Brain microvascular endothelial cell (primary cell): ENCODE data around the gene PTEN.

Source experiments
- DNase-seq: peaks from one replicate; pipeline ENCODE4 v3.0.0-alpha.2; 2020
- H3K27ac ChIP-seq: fragments of 250-450 bp; sonication (Bioruptor Pico); 2 replicates; pipeline ENCODE4 v1.5.1; 2020; ENCODE audit warnings: mild to moderate bottlenecking, moderate library complexity
- H3K27me3 ChIP-seq: fragments of 250-450 bp; sonication (Bioruptor Pico); replicated peaks from 2 replicates; pipeline ENCODE4 v1.5.1; 2020; ENCODE audit warnings: mild to moderate bottlenecking
- H3K36me3 ChIP-seq: fragments of 250-450 bp; sonication (Bioruptor Pico); replicated peaks from 2 replicates; pipeline ENCODE4 v1.5.1; 2020; ENCODE audit warnings: mild to moderate bottlenecking
- H3K4me3 ChIP-seq: 2 replicates; pipeline ENCODE4 v1.5.1; 2011; ENCODE audit warnings: low read depth, mild to moderate bottlenecking, control low read depth, low read length, moderate library complexity
- in situ Hi-C: cut with HindIII; loops from 2 replicates; pipeline ENCODE4 v1.10.0; 2017; ENCODE audit warnings: low sequenced_read_pairs, low pct_ligation_motif_present
- TF ChIP-seq, protein P1 (sequence below): IDR thresholded peaks from 2 replicates; pipeline ENCODE4 v1.5.1; 2011; ENCODE audit warnings: low read depth, mild to moderate bottlenecking, moderate library complexity, low read length, control low read depth, inconsistent platforms; ENCODE audit errors: missing control alignments

The PTEN gene

DNA sequence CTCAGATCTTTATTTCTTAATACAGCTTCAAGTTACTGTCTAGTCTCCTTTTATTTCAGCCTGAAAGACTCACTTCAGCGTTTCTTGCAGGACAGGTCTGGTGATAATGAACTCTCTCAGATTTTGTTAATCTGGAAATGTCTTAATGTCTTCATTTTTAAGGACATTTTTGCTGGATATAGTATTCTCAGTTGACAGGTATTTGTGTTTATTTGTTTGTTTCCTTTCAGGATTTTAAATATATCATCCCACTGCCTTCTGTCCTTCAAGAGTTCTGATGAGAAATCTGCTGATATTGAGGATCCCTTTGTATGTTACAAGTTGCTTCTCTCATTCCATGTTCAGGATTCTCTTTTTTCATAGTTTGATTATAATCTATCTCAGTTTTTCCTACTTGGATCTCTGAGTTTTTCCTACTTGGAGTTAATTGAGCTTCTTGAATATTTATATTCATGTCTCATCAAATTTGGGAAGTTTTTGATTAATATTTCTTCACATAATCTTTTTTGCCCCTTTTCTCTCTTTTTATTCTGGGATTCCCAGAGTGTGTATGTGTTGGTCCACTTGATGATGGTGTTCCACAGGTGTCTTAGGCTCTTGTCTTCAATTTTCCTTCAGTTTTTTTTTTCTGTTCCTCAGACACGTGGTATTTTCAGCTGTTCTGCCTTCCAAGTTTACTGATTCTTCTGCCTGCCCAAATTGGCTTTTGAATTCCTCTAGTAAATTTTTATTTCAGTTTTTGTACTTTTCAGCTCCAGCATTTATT lies 49.9 kb downstream of the PTEN start:
- no peak for DNase-seq
- no peak overlapping the region for H3K27ac ChIP-seq
- H3K36me3 ChIP-seq: no peaks in the 10 kb centered on the region
- no peaks in the 10 kb centered on the region for H3K27me3 ChIP-seq
- TF ChIP-seq, protein P1, sequence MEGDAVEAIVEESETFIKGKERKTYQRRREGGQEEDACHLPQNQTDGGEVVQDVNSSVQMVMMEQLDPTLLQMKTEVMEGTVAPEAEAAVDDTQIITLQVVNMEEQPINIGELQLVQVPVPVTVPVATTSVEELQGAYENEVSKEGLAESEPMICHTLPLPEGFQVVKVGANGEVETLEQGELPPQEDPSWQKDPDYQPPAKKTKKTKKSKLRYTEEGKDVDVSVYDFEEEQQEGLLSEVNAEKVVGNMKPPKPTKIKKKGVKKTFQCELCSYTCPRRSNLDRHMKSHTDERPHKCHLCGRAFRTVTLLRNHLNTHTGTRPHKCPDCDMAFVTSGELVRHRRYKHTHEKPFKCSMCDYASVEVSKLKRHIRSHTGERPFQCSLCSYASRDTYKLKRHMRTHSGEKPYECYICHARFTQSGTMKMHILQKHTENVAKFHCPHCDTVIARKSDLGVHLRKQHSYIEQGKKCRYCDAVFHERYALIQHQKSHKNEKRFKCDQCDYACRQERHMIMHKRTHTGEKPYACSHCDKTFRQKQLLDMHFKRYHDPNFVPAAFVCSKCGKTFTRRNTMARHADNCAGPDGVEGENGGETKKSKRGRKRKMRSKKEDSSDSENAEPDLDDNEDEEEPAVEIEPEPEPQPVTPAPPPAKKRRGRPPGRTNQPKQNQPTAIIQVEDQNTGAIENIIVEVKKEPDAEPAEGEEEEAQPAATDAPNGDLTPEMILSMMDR: no peak
- in situ Hi-C loops: no loop called here
- H3K4me3 ChIP-seq: no peak overlapping the region

DNA sequence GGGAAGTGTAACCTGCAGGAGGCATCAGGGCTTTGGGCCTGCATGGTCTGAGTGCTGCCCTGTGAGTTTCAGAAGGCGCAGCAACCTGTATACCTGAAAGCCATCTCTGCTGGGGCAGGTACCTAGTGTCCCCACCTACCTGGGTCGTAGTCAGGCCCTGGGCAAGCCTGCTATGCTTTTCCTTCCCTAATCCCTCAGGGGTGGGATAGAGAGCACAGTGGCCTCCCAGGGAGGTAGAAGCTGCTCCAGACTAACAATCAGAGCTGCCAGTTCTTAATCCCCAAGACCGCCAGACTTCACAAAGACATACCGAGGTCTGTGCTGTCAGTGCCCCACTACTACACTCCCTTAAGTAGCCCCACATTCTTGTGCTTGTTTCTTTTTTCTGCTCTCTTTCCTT lies 52.0 kb downstream of the PTEN start:
- Histone ChIP-seq H3K27ac (no peak overlapping the region), H3K27me3 (no peaks in the 10 kb centered on the region), H3K36me3 (no peaks in the 10 kb centered on the region), H3K4me3 (no peak overlapping the region)
- in situ Hi-C loops: no loop called here
- TF ChIP-seq, protein P1: no peak
- no peak for DNase-seq

DNA sequence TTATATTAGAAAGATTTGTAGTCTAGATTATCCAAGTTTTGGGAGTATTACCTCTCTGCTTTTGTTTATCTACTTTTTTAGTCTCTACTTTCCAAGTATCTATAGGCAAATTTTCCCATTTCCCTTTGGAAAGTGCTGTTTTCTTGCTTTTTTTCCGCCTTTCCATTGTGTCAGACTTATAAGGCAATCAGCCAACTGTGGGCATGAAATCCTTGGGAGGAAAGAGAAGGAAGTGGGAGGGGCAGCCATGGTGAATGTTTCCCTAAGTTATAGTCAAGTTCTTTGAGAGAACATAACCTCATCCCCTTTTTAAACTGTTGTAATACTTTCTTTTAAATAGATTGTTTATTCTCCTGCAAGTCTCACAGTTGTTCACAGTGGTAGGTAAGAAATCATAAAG lies 52.6 kb downstream of the PTEN start:
- no peak for DNase-seq
- in situ Hi-C loops: no loop called here
- H3K27ac ChIP-seq: no peak overlapping the region

GRCh38 chr10:87916515-87916914 lies 53.1 kb downstream of the PTEN start:
- H3K27ac ChIP-seq: no peak overlapping the region
- in situ Hi-C loops: no loop called here
- no peak overlapping the region for H3K4me3 ChIP-seq
- no peaks in the 10 kb centered on the region for H3K36me3 ChIP-seq
- TF ChIP-seq, protein P1: no peak
- DNase-seq: no peak
- H3K27me3 ChIP-seq: no peaks in the 10 kb centered on the region

More for the DNA sequence above, 52.6 kb downstream of the PTEN start:
- Histone ChIP-seq H3K27me3 (no peaks in the 10 kb centered on the region), H3K36me3 (no peaks in the 10 kb centered on the region), H3K4me3 (no peak overlapping the region)
- TF ChIP-seq, protein P1: no peak

DNA sequence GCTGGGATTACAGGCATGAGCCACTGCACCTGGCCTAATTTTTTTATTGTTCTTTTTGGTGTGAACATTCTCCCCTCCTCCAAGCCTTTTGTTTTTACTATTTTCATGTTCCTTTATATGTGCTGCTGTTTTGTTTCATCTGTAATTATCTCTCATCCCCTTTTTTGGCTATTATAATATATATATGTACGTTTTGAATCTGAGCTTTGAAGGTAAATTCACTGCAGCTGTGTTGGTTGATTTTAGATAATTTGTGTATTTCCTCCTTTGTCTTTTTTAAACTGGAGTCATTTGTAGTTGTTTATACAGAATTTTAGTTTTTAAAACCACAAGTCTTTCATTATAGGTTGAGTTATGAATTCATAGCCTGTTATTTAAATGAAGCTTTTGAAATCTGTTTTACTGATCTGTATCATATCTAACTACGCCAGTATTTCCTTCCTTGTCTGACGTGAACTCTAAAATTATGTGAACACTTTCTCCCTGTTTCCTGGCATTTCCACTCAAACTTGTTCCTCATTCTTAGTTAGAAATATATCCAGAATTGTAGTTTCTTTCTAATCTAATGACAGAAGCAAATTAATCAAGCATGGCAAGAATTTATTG lies 54.9 kb downstream of the PTEN start:
- in situ Hi-C loops: no loop called here
- Histone ChIP-seq H3K27ac (no peak overlapping the region), H3K4me3 (no peak overlapping the region), H3K27me3 (no peaks in the 10 kb centered on the region), H3K36me3 (no peaks in the 10 kb centered on the region)
- DNase-seq: no peak
- TF ChIP-seq, protein P1: no peak
